Endodermal cell (in vitro differentiated cells): ENCODE results near the gene KRTAP4-16. TPM values are rescaled to one million over a fixed set of nuclear protein-coding genes. Genes with fewer than 3 reads are reported as not detected.

ENCODE experiments used
- DNase-seq: peaks from one replicate; pipeline ENCODE4 v3.0.0-alpha.2; 2017
- H3K27ac ChIP-seq: 2 replicates; pipeline ENCODE4 v1.5.1; 2013; ENCODE audit warnings: mild to moderate bottlenecking, low read depth, low read length, moderate library complexity
- H3K27me3 ChIP-seq: 2 replicates; pipeline ENCODE4 v1.6.1; 2013; ENCODE audit warnings: mild to moderate bottlenecking, low read length, moderate library complexity; ENCODE audit not compliant: insufficient read depth, control insufficient read depth, poor library complexity, severe bottlenecking
- H3K36me3 ChIP-seq: 2 replicates; pipeline ENCODE4 v1.7.0; 2013; ENCODE audit warnings: mild to moderate bottlenecking, low read length, moderate library complexity; ENCODE audit not compliant: control insufficient read depth, insufficient read depth
- H3K4me1 ChIP-seq: one replicate; pipeline ENCODE4 v1.7.0; 2013; ENCODE audit warnings: low read length; ENCODE audit not compliant: control insufficient read depth, insufficient read depth
- H3K4me3 ChIP-seq: 2 replicates; pipeline ENCODE4 v1.5.1; 2013; ENCODE audit warnings: mild to moderate bottlenecking, low read length, moderate library complexity
- H3K9ac ChIP-seq: 2 replicates; pipeline ENCODE4 v1.6.1; 2013; ENCODE audit warnings: mild to moderate bottlenecking, low read length, moderate library complexity; ENCODE audit not compliant: poor library complexity, severe bottlenecking; ENCODE audit errors: extremely low read depth
- H3K9me3 ChIP-seq: 2 replicates; pipeline ENCODE4 v1.6.1; 2013; ENCODE audit warnings: mild to moderate bottlenecking, low read length, moderate library complexity; ENCODE audit not compliant: control insufficient read depth
- H3K27ac Mint-ChIP-seq: 2 replicates; pipeline ENCODE4 v1.8.0; 2020; ENCODE audit warnings: mixed read lengths
- H3K27me3 Mint-ChIP-seq: 2 replicates; pipeline ENCODE4 v1.8.0; 2021; ENCODE audit warnings: mild to moderate bottlenecking, mixed read lengths; ENCODE audit not compliant: insufficient read depth
- H3K36me3 Mint-ChIP-seq: 2 replicates; pipeline ENCODE4 v1.8.0; 2020; ENCODE audit warnings: low read depth, mixed read lengths
- H3K4me1 Mint-ChIP-seq: 2 replicates; pipeline ENCODE4 v1.8.0; 2020; ENCODE audit warnings: mixed read lengths
- H3K4me3 Mint-ChIP-seq: 2 replicates; pipeline ENCODE4 v1.8.0; 2020; ENCODE audit warnings: mild to moderate bottlenecking, moderate library complexity, mixed read lengths
- H3K9me3 Mint-ChIP-seq: 2 replicates; pipeline ENCODE4 v1.8.0; 2020; ENCODE audit warnings: mild to moderate bottlenecking, mixed read lengths
- CTCF ChIP-seq: fragments of 200-600 bp; sonication (generic); conservative IDR thresholded peaks from 2 replicates; pipeline ENCODE4 v1.5.0; 2021; ENCODE audit warnings: antibody characterized with exemption, mild to moderate bottlenecking
- WGBS, 2 experiments: methylation state at CpG; one replicate each; pipeline versions ENCODE4 v1.1.5 to v1.1.7; 2013; ENCODE audit warnings: missing lambda C conversion rate in 2 of 2, mixed read lengths in 1 of 2; ENCODE audit not compliant: insufficient coverage in 1 of 2, insufficient read length in 1 of 2; 5-methylcytosine and 5-hydroxymethylcytosine counted together
- total RNA-seq, 2 donors: library from RNA; stranded (reverse); fragmentation: NEBNext Ultra II Directional in 1 of 2; extraction: Animal tissue kit (Norgen Biotek cat#: 25700) in 1 of 2; gene quantifications; 2 replicates in 1 of 2; 3 replicates in 1 of 2; pipeline ENCODE4 v1.2.1, GENCODE V29; 2021

Gene KRTAP4-16
- total RNA-seq, 2 donors from 2014 or later, result not detected

DNA sequence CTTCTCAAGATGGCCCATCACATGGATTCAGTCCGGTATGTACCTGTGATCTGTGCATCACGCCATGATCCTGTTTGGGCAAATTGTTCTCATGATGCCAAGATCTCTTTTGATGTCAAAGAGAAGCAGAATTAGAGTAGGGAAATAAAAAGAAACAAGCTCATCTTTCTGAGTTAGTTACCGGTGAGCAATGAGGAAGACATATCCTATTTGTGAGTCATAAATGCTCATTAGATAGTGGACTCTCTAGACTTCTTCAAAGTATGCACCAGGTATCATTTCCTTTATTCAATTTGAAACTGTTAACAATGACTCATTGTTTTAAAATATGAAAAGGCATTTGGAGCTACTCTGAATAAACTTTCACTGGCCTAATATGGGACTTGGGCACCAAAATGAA is 30.0 kb upstream of the KRTAP4-16 start:
- H3K27ac ChIP-seq, result no peak overlapping the region
- DNase-seq, result no peak
- no peak overlapping the region for H3K4me3 ChIP-seq
- no peaks in the 10 kb centered on the region for H3K4me1 ChIP-seq
- H3K27ac Mint-ChIP-seq, result no peak overlapping the region
- no peaks in the 10 kb centered on the region for H3K4me1 Mint-ChIP-seq
- H3K9me3 ChIP-seq, result no peaks in the 10 kb centered on the region
- no peaks in the 10 kb centered on the region for H3K27me3 Mint-ChIP-seq
- H3K9me3 Mint-ChIP-seq, result no peaks in the 10 kb centered on the region
- no peak overlapping the region for H3K9ac ChIP-seq
- H3K27me3 ChIP-seq, result no peaks in the 10 kb centered on the region
- H3K4me3 Mint-ChIP-seq, result no peak overlapping the region
- no peak for TF ChIP-seq CTCF
- WGBS, 2 experiments, result 94 to 100% methylated on average over 3 of the region's 3 CpGs
- no peaks in the 10 kb centered on the region for H3K36me3 ChIP-seq
- no peaks in the 10 kb centered on the region for H3K36me3 Mint-ChIP-seq

- H3K27me3 Mint-ChIP-seq, result no peaks in the 10 kb centered on the region
- H3K4me3 Mint-ChIP-seq, result no peak overlapping the region
- no peak for TF ChIP-seq CTCF
- no peak for DNase-seq
- Histone ChIP-seq H3K36me3 (no peaks in the 10 kb centered on the region), H3K9me3 (peaks cover 4% of the 10 kb centered on the region), H3K4me1 (no peaks in the 10 kb centered on the region), H3K27me3 (no peaks in the 10 kb centered on the region), H3K27ac (no peak overlapping the region), H3K4me3 (no peak overlapping the region), H3K9ac (no peak overlapping the region)
- 100% methylated on average over 1 of the region's 1 CpG; no CpG with 5 or more reads in 1 of the 2 experiments for whole genome bisulfite sequencing, 2 experiments
- no peaks in the 10 kb centered on the region for H3K4me1 Mint-ChIP-seq
- H3K9me3 Mint-ChIP-seq, result peaks cover under 1% of the 10 kb centered on the region
- no peak overlapping the region for H3K27ac Mint-ChIP-seq
- no peaks in the 10 kb centered on the region for H3K36me3 Mint-ChIP-seq
Measured at GRCh38 chr17:41127371-41127770, 25.4 kb upstream of the KRTAP4-16 start.

DNA sequence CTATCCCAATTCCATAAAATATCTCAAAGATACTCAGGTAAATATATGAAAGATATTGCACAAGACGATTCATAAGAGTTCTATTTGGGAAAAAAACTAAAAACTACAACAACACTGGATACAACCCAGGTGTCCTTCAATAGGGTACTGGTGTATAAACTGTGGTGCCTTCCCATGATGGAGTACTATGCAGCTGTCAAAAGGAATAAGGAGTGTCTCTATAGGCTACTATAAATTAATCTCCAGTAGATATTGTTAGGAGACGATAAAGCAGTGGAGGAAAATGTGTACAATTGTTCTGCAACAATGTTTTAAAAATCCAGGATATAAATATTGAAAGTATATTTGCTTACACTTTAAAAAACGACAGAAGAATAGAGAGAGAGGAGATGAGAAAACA is 24.4 kb upstream of the KRTAP4-16 start:
- H3K4me1 ChIP-seq, result no peaks in the 10 kb centered on the region
- peaks cover 4% of the 10 kb centered on the region for H3K9me3 ChIP-seq
- no peak overlapping the region for H3K4me3 ChIP-seq
- no peaks in the 10 kb centered on the region for H3K27me3 ChIP-seq
- no peaks in the 10 kb centered on the region for H3K36me3 Mint-ChIP-seq
- no peaks in the 10 kb centered on the region for H3K27me3 Mint-ChIP-seq
- peaks cover 4% of the 10 kb centered on the region for H3K9me3 Mint-ChIP-seq
- no peak overlapping the region for H3K4me3 Mint-ChIP-seq
- DNase-seq, result no peak
- H3K4me1 Mint-ChIP-seq, result no peaks in the 10 kb centered on the region
- WGBS, 2 experiments, result 96% methylated on average over 3 of the region's 3 CpGs; no CpG with 5 or more reads in 1 of the 2 experiments
- H3K36me3 ChIP-seq, result no peaks in the 10 kb centered on the region
- no peak for TF ChIP-seq CTCF
- H3K27ac ChIP-seq, result no peak overlapping the region
- H3K9ac ChIP-seq, result no peak overlapping the region
- H3K27ac Mint-ChIP-seq, result no peak overlapping the region
